ENCODE data around the gene PXYLP1. TPM values are rescaled to one million over a fixed set of nuclear protein-coding genes. Genes with fewer than 3 reads are reported as not detected.
"Not testable (repeated sequence)": the region's sequence is repeated elsewhere in the genome, so short reads cannot be mapped to it uniquely, and the experiment has no call there.

PXYLP1 gene
- total and polyA plus RNA-seq, 2 of the 8 experiments (the other 6 are each of a cell fraction or from before 2014, with no cell fraction given), result 19.4 to 20.6 TPM

- no peak for TF ChIP-seq E2F6 (IDR thresholded peaks at IDR 0.05)
Measured at GRCh38 chr3:141294848-141295247, 63.2 kb downstream of the PXYLP1 start (continued).

DNA sequence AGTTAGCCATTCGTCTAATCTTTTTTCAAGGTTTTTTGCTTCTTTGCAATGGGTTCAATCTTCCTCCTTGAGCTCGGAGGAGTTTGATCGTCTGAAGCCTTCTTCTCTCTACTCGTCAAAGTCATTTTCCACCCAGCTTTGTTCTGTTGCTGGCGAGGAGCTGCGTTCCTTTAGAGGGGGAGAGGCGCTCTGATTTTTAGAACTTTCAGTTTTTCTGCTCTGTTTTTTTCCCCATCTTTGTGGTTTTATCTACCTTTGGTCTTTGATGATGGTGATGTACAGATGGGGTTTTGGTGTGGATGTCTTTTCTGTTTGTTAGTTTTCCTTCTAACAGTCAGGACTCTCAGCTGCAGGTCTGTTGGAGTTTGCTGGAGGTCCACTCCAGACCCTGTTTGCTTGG, 68.8 kb downstream of the PXYLP1 start:
- POLR2A ChIA-PET (ENCODE audit: partially characterized antibody); H4K91ac ChIP-seq (replicated peaks; ENCODE audit: insufficient read length, low read length); H3K23me2 ChIP-seq (ENCODE audit: low read depth, low read length); H3K4me2 ChIP-seq (ENCODE audit: insufficient read depth in 1 of 2, low read depth in 2 of 2, low read length in 2 of 2); DNase-seq (ENCODE audit: low read depth in 1 of 2, low spot score in 2 of 2); H3K4ac ChIP-seq (replicated peaks; ENCODE audit: insufficient read length, low read depth, low read length); H4K5ac ChIP-seq (ENCODE audit: insufficient read length, low read depth, low read length); H2BK12ac ChIP-seq (ENCODE audit: low read depth, low read length); H4K8ac ChIP-seq (ENCODE audit: extremely low read depth, insufficient read depth, low read length); H3K79me1 ChIP-seq (ENCODE audit: low read depth, low read length); H3K14ac ChIP-seq (ENCODE audit: insufficient read length); H3K56ac ChIP-seq (replicated peaks; ENCODE audit: insufficient read length, low read depth, low read length); H3K27ac ChIP-seq (ENCODE audit: low read depth, low read length); H3K23ac ChIP-seq (ENCODE audit: insufficient read length); H2AK5ac ChIP-seq (ENCODE audit: low read depth, low read length); H3K9ac ChIP-seq (replicated peaks in 1 of 4; ENCODE audit: extremely low read depth in 1 of 4, low read depth in 3 of 4, low read length in 3 of 4); H2AFZ ChIP-seq (ENCODE audit: low read length); H3K27me3 ChIP-seq (replicated peaks in 1 of 4; ENCODE audit: control insufficient read depth in 3 of 4, extremely low read depth in 1 of 4, insufficient read depth in 3 of 4, low read length in 3 of 4); H2BK15ac ChIP-seq (ENCODE audit: low read length); H3K18ac ChIP-seq (ENCODE audit: extremely low read depth, low read length); H3K4me3 ChIP-seq (ENCODE audit: extremely low read depth in 1 of 4, insufficient read depth in 2 of 4, low read depth in 3 of 4, low read length in 4 of 4); H2BK120ac ChIP-seq (replicated peaks; ENCODE audit: low read depth, low read length); H3K79me2 ChIP-seq (ENCODE audit: control insufficient read depth in 1 of 2, insufficient read depth in 2 of 2, low read length in 2 of 2); H3K36me3 ChIP-seq (ENCODE audit: control insufficient read depth in 2 of 4, insufficient read depth in 4 of 4, low read length in 3 of 4); H4K20me1 ChIP-seq (replicated peaks in 1 of 2; ENCODE audit: control insufficient read depth in 1 of 2, insufficient read depth in 2 of 2, low read length in 2 of 2); H3K9me3 ChIP-seq (ENCODE audit: insufficient read depth in 2 of 2, low read depth in 1 of 2, low read length in 1 of 2); H2BK5ac ChIP-seq (ENCODE audit: low read depth, low read length); FAIRE-seq; H2BK20ac ChIP-seq (ENCODE audit: low read length); H3K4me1 ChIP-seq (replicated peaks in 1 of 4; ENCODE audit: control insufficient read depth in 3 of 4, insufficient read depth in 4 of 4, low read length in 3 of 4): not testable (repeated sequence)
- WGBS, 2 experiments (ENCODE audit: extremely low coverage in 1 of 2, insufficient coverage in 1 of 2, insufficient read length in 1 of 2, insufficient replicate concordance in 2 of 2, low coverage in 1 of 2, low lambda C conversion rate in 2 of 2, missing lambda C conversion rate in 1 of 2), result 97% methylated on average over 7 of the region's 7 CpGs; no CpG with 5 or more reads in 1 of the 2 experiments
- CTCF ChIA-PET (ENCODE audit: partially characterized antibody), result interaction anchor here (1.1 to 9.4 kb wide), 3 partner anchors 11 to 77 kb away, joined by 4 to 59 read pairs (median 11); no protein-coding TSS in a partner anchor
